ENCODE results near the gene PALMD.

Gene PALMD

GRCh38 chr1:99641558-99641957 lies 4.4 kb upstream of the PALMD start:
- no peak for DNase-seq (ENCODE audit: low read depth)
- TF ChIP-seq CTCF (conservative IDR thresholded peaks at IDR 0.05; ENCODE audit: low read depth, low read length): no peak

GRCh38 chr1:99642053-99642452 lies 3.9 kb upstream of the PALMD start:
- H3K4me3 ChIP-seq (ENCODE audit: low read depth, low read length): no peak overlapping the region
- TF ChIP-seq CTCF (conservative IDR thresholded peaks at IDR 0.05; ENCODE audit: low read depth, low read length): no peak
- DNase-seq (ENCODE audit: low read depth): no peak

More at GRCh38 chr1:99641558-99641957, 4.4 kb upstream of the PALMD start:
- H3K4me3 ChIP-seq (ENCODE audit: low read depth, low read length): no peak overlapping the region

- no peak overlapping the region for H3K4me3 ChIP-seq (ENCODE audit: low read depth, low read length)
- DNase-seq (ENCODE audit: low read depth): no peak
- TF ChIP-seq CTCF (conservative IDR thresholded peaks at IDR 0.05; ENCODE audit: low read depth, low read length): no peak
These were observed 2.7 kb upstream of the PALMD start for GRCh38 chr1:99643021-99643779.

GRCh38 chr1:99644279-99645004 lies 1.5 kb upstream of the PALMD start:
- no peak overlapping the region for H3K4me3 ChIP-seq (ENCODE audit: low read depth, low read length)
- no peak for TF ChIP-seq CTCF (conservative IDR thresholded peaks at IDR 0.05; ENCODE audit: low read depth, low read length)
- no peak for DNase-seq (ENCODE audit: low read depth)

- peak; percentile 61 for DNase-seq (ENCODE audit: low read depth)
- TF ChIP-seq CTCF (conservative IDR thresholded peaks at IDR 0.05; ENCODE audit: low read depth, low read length): no peak
- H3K4me3 ChIP-seq (ENCODE audit: low read depth, low read length): no peak overlapping the region
These were observed 710 bp upstream of the PALMD start for GRCh38 chr1:99645203-99645602.

GRCh38 chr1:99646868-99647267 lies 955 bp downstream of the PALMD start:
- TF ChIP-seq CTCF (conservative IDR thresholded peaks at IDR 0.05; ENCODE audit: low read depth, low read length): no peak
- no peak overlapping the region for H3K4me3 ChIP-seq (ENCODE audit: low read depth, low read length)
- DNase-seq (ENCODE audit: low read depth): no peak

All from choroid plexus epithelial cell (primary cell).